GM23338 (cell line): Measurements from ENCODE around the gene LDLRAD3.

Source experiments
- EZH2 ChIP-seq: fragments of 200-600 bp; sonication (generic); IDR thresholded peaks from one replicate; pipeline ENCODE4 v1.8.0; 2017; ENCODE audit warnings: antibody characterized with exemption, mild to moderate bottlenecking, low read depth; ENCODE audit not compliant: unreplicated experiment
- EZH2phosphoT487 ChIP-seq: fragments of 200-600 bp; sonication (generic); IDR thresholded peaks from one replicate; pipeline ENCODE4 v1.8.1; 2018; ENCODE audit warnings: antibody characterized with exemption; ENCODE audit not compliant: unreplicated experiment
- POLR2AphosphoS5 ChIP-seq: IDR thresholded peaks from 2 replicates; pipeline ENCODE4 v1.6.1; 2016; ENCODE audit warnings: antibody characterized with exemption, low read depth
- ZNF114 ChIP-seq: fragments of 250-450 bp; sonication (Bioruptor Pico); IDR thresholded peaks from 2 replicates; pipeline ENCODE4 v1.5.0; 2020; ENCODE audit warnings: mild to moderate bottlenecking, moderate library complexity
- TF ChIP-seq, protein P1 (sequence below): fragments of 250-450 bp; sonication (Bioruptor Pico); IDR thresholded peaks from 2 replicates; pipeline ENCODE4 v1.5.0; 2020; ENCODE audit warnings: mild to moderate bottlenecking, moderate library complexity
- TF ChIP-seq, protein P2 (sequence below), 2 experiments: fragments of 200-600 bp in 1 of 2; sonication (generic) in 1 of 2; conservative IDR thresholded peaks; 2 replicates each; pipeline versions ENCODE4 v1.5.1 to v1.6.1; 2016 to 2017; ENCODE audit warnings: antibody characterized with exemption in 2 of 2, low read depth in 2 of 2, mild to moderate bottlenecking in 2 of 2, moderate library complexity in 1 of 2

DNA sequence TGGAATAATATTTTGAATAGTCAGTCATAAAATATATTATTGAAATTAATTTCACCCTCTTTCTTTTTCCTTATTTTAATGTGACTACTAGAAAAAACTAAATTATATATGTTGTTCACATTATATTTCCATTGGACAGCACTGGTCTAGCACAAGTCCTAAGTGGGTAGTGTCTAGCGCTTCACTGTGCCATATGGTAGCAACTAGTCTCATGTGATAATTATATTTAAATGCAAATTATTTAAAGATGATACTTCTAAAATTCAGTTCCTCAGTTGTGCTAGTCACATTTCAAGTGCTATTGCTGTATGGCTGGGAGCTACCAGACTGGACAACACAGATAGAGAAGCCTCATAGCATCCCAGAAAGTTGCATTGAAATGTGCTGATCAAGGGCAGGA is 19.1 kb upstream of the LDLRAD3 start:
- no peak for TF ChIP-seq ZNF114 (CRISPR knock-in tag)
- TF ChIP-seq, protein P1, sequence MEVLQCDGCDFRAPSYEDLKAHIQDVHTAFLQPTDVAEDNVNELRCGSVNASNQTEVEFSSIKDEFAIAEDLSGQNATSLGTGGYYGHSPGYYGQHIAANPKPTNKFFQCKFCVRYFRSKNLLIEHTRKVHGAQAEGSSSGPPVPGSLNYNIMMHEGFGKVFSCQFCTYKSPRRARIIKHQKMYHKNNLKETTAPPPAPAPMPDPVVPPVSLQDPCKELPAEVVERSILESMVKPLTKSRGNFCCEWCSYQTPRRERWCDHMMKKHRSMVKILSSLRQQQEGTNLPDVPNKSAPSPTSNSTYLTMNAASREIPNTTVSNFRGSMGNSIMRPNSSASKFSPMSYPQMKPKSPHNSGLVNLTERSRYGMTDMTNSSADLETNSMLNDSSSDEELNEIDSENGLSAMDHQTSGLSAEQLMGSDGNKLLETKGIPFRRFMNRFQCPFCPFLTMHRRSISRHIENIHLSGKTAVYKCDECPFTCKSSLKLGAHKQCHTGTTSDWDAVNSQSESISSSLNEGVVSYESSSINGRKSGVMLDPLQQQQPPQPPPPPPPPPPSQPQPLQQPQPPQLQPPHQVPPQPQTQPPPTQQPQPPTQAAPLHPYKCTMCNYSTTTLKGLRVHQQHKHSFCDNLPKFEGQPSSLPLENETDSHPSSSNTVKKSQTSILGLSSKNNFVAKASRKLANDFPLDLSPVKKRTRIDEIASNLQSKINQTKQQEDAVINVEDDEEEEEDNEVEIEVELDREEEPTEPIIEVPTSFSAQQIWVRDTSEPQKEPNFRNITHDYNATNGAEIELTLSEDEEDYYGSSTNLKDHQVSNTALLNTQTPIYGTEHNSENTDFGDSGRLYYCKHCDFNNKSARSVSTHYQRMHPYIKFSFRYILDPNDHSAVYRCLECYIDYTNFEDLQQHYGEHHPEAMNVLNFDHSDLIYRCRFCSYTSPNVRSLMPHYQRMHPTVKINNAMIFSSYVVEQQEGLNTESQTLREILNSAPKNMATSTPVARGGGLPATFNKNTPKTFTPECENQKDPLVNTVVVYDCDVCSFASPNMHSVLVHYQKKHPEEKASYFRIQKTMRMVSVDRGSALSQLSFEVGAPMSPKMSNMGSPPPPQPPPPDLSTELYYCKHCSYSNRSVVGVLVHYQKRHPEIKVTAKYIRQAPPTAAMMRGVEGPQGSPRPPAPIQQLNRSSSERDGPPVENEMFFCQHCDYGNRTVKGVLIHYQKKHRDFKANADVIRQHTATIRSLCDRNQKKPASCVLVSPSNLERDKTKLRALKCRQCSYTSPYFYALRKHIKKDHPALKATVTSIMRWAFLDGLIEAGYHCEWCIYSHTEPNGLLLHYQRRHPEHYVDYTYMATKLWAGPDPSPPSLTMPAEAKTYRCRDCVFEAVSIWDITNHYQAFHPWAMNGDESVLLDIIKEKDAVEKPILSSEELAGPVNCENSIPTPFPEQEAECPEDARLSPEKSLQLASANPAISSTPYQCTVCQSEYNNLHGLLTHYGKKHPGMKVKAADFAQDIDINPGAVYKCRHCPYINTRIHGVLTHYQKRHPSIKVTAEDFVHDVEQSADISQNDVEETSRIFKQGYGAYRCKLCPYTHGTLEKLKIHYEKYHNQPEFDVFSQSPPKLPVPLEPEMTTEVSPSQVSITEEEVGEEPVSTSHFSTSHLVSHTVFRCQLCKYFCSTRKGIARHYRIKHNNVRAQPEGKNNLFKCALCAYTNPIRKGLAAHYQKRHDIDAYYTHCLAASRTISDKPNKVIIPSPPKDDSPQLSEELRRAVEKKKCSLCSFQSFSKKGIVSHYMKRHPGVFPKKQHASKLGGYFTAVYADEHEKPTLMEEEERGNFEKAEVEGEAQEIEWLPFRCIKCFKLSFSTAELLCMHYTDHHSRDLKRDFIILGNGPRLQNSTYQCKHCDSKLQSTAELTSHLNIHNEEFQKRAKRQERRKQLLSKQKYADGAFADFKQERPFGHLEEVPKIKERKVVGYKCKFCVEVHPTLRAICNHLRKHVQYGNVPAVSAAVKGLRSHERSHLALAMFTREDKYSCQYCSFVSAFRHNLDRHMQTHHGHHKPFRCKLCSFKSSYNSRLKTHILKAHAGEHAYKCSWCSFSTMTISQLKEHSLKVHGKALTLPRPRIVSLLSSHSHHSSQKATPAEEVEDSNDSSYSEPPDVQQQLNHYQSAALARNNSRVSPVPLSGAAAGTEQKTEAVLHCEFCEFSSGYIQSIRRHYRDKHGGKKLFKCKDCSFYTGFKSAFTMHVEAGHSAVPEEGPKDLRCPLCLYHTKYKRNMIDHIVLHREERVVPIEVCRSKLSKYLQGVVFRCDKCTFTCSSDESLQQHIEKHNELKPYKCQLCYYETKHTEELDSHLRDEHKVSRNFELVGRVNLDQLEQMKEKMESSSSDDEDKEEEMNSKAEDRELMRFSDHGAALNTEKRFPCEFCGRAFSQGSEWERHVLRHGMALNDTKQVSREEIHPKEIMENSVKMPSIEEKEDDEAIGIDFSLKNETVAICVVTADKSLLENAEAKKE (CRISPR knock-in tag), result no peak
- TF ChIP-seq, protein P2, sequence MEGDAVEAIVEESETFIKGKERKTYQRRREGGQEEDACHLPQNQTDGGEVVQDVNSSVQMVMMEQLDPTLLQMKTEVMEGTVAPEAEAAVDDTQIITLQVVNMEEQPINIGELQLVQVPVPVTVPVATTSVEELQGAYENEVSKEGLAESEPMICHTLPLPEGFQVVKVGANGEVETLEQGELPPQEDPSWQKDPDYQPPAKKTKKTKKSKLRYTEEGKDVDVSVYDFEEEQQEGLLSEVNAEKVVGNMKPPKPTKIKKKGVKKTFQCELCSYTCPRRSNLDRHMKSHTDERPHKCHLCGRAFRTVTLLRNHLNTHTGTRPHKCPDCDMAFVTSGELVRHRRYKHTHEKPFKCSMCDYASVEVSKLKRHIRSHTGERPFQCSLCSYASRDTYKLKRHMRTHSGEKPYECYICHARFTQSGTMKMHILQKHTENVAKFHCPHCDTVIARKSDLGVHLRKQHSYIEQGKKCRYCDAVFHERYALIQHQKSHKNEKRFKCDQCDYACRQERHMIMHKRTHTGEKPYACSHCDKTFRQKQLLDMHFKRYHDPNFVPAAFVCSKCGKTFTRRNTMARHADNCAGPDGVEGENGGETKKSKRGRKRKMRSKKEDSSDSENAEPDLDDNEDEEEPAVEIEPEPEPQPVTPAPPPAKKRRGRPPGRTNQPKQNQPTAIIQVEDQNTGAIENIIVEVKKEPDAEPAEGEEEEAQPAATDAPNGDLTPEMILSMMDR (conservative IDR thresholded peaks at IDR 0.05; ENCODE audit: low read depth in 2 of 2), result no peak
- TF ChIP-seq POLR2AphosphoS5, result no peak
- no peak for TF ChIP-seq EZH2phosphoT487
- no peak for TF ChIP-seq EZH2
